Right atrium auricular region (tissue), 2 donors: ENCODE measurements around the gene SPATS2. TPM values are rescaled to one million over a fixed set of nuclear protein-coding genes. Genes with fewer than 3 reads are reported as not detected.
A peak's percentile ranks its signal among the peaks of the same experiment; 100 is the strongest.

Source experiments
- DNase-seq: peaks from one replicate; pipeline ENCODE4 v3.0.0-alpha.2; 2019; ENCODE audit warnings: low spot score
- H3K27ac ChIP-seq, 2 donors: fragments of 200-600 bp; sonication (generic); 1 replicate in 1 of 2; 2 replicates in 1 of 2; pipeline ENCODE4 v1.5.1; 2016 to 2019
- H3K27me3 ChIP-seq, 2 donors: fragments of 200-600 bp; sonication (generic); one replicate each; pipeline versions ENCODE4 v1.5.1 to v1.6.0; 2017 to 2019
- H3K36me3 ChIP-seq: fragments of 200-600 bp; sonication (generic); one replicate; pipeline ENCODE4 v1.5.1; 2016
- H3K4me1 ChIP-seq, 2 donors: fragments of 200-600 bp; sonication (generic); one replicate each; pipeline versions ENCODE4 v1.5.1 to v1.6.0; 2017 to 2019
- H3K4me3 ChIP-seq, 2 donors: fragments of 200-600 bp; sonication (generic); 1 replicate in 1 of 2; 2 replicates in 1 of 2; pipeline ENCODE4 v1.5.1; 2017 to 2019; ENCODE audit warnings: mild to moderate bottlenecking in 1 of 2, moderate library complexity in 1 of 2
- H3K9me3 ChIP-seq, 2 donors: fragments of 200-600 bp; sonication (generic); one replicate each; pipeline ENCODE4 v1.5.1; 2019
- total RNA-seq, 2 donors: library from RNA; depleted of rRNA; stranded (reverse); fragments of >200 nt; gene quantifications; one replicate each; pipeline ENCODE4 v1.1.0, GENCODE V29; 2016
- TF ChIP-seq, protein P1 (sequence below), 2 donors: fragments of 200-600 bp; sonication (generic); IDR thresholded peaks; one replicate each; pipeline ENCODE4 v1.5.1; 2019; ENCODE audit warnings: antibody characterized with exemption in 2 of 2

SPATS2 gene
- total RNA-seq, 2 donors from 2014 or later = 4.6 to 7.6 TPM

DNA sequence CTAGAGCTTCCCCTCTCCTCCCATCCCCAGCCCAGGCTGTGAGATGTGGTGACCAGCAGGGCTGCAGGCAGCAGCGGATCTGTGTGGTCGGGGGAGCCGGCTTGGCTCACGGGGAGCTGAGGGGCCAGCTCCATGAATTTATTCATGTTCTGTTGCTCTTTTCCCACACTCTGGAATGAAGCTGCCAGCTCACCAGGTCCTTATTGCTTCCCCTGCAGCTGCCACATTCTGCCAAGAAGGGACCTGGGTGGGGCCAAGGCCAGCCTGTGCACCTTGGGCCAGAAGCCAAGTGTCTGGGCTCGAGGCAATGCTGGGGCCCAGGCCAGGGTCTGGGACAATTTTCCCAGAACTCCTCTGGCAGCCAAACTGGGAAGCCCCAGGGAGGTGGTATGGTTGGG is 27.8 kb upstream of the SPATS2 start:
- TF ChIP-seq, protein P1, sequence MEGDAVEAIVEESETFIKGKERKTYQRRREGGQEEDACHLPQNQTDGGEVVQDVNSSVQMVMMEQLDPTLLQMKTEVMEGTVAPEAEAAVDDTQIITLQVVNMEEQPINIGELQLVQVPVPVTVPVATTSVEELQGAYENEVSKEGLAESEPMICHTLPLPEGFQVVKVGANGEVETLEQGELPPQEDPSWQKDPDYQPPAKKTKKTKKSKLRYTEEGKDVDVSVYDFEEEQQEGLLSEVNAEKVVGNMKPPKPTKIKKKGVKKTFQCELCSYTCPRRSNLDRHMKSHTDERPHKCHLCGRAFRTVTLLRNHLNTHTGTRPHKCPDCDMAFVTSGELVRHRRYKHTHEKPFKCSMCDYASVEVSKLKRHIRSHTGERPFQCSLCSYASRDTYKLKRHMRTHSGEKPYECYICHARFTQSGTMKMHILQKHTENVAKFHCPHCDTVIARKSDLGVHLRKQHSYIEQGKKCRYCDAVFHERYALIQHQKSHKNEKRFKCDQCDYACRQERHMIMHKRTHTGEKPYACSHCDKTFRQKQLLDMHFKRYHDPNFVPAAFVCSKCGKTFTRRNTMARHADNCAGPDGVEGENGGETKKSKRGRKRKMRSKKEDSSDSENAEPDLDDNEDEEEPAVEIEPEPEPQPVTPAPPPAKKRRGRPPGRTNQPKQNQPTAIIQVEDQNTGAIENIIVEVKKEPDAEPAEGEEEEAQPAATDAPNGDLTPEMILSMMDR (IDR thresholded peaks at IDR 0.05) = no peak
- Histone ChIP-seq H3K27me3 (peaks cover 10 to 30% of the 10 kb centered on the region in 2 donors), H3K36me3 (no peaks in the 10 kb centered on the region), H3K4me3 (no peak overlapping the region), H3K4me1 (peaks cover 0 to 31% of the 10 kb centered on the region in 2 donors), H3K27ac (no peak overlapping the region), H3K9me3 (no peaks in the 10 kb centered on the region)
- no peak for DNase-seq

DNA sequence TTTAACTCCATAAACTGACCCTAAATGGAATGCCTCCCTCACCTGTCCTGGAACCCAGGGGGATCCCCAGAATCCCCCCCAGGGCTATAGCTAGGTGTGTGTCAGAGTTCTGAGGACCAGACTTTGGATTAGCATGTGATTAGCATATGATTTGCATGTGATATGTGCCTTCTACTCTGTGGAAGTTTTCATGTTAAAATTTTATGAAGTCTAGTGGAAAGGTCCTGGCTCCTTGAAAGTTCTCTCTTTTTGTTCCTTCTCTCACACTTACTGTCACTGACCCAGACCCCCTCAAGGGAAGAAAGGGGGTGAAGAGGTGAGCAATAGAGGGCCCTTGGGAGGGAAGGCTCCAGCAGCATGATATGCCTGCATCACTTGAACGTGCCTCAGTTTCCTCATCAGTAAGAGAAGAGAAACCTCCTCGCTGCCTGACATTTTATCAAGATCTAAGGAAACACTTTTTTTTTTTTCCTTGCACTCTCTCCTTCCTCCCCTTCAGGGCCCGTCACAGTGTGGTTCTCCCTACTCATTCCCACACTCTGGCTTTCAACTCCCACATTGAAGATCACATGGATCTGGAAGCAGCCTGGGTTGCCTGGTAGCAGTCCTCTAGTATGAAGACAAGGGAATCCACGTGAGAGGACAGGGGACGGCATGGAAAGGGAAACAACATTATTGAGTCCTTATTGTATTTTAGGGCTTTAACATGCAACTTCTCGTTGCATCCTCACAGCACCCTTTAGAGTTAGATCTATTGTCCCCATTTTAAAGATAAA is 27.0 kb upstream of the SPATS2 start:
- TF ChIP-seq, protein P1 (IDR thresholded peaks at IDR 0.05) = no peak
- H3K27me3 ChIP-seq = peaks cover 10 to 29% of the 10 kb centered on the region in 2 donors

DNA sequence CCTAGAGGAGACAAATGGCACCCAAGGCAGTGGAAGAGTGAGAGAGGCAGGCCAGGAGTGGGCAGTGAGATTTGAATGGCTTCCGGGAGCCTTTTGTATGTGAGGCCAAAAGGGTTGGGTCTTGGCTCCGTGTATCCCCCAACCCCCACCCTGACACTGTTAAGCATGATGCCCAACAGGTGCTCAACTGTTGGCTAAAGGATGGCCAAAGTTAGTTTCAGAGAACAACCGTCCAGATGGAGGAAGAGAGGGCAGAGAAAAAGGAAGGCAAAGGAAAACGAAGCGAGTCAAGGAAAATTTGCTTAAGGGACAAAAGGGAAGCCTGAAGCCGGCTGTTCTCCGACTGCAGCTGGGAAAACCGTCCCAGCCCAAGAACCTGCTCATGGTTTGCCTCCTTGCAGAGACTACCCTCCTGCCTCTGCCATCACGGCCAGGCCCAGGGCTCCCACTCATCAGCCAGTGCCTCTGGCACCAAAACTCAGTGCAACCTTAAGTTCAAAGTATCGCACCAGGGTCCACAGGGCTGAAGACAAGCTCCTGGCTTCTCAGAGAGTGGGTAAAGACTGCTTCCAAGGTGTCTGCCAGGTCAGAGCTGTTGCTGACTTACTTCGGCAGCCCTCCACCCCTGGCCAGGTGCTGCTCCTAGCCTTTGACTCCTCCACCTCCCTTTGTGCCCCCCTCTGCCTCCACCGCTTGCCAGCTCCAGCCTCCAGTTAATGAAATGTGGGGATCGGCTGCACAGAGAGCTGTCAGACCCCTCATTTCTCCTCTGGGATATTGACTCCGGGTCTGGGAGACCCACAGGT is 26.1 kb upstream of the SPATS2 start:
- peaks cover 0 to 46% of the 10 kb centered on the region in 2 donors for H3K4me1 ChIP-seq
- no peak for DNase-seq
- no peaks in the 10 kb centered on the region for H3K36me3 ChIP-seq
- H3K27ac ChIP-seq = no peak overlapping the region
- peaks cover 13 to 27% of the 10 kb centered on the region in 2 donors for H3K27me3 ChIP-seq
- no peak overlapping the region for H3K4me3 ChIP-seq
- H3K9me3 ChIP-seq = no peaks in the 10 kb centered on the region
- TF ChIP-seq, protein P1 (IDR thresholded peaks at IDR 0.05) = no peak

More for the DNA sequence above, 27.0 kb upstream of the SPATS2 start:
- no peaks in the 10 kb centered on the region for H3K9me3 ChIP-seq
- H3K4me3 ChIP-seq = no peak overlapping the region
- DNase-seq = no peak
- no peaks in the 10 kb centered on the region for H3K36me3 ChIP-seq
- peaks cover 0 to 37% of the 10 kb centered on the region in 2 donors for H3K4me1 ChIP-seq
- H3K27ac ChIP-seq = no peak overlapping the region

DNA sequence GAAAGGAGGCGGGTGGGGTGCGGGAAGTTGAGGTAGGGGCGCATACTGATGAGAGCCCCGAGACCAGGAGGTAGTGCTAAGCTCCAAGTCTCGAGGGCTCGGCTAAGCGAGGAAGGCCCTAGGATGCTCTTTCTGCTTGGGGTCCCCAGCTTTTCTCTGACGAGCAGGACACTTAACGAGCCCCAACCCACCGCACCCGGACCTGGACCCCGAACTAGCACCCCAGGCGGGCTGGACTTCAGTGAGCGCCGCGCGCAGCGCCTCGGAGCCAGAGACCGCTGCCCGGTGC is 25.5 kb upstream of the SPATS2 start:
- Histone ChIP-seq H3K4me3 (peak overlapping the region in 1 of 2 donors; percentile 51), H3K27ac (no peak overlapping the region), H3K36me3 (no peaks in the 10 kb centered on the region), H3K4me1 (peaks cover 0 to 46% of the 10 kb centered on the region in 2 donors), H3K27me3 (peaks cover 7 to 22% of the 10 kb centered on the region in 2 donors), H3K9me3 (no peaks in the 10 kb centered on the region)
- DNase-seq = no peak
- TF ChIP-seq, protein P1 (IDR thresholded peaks at IDR 0.05) = no peak

DNA sequence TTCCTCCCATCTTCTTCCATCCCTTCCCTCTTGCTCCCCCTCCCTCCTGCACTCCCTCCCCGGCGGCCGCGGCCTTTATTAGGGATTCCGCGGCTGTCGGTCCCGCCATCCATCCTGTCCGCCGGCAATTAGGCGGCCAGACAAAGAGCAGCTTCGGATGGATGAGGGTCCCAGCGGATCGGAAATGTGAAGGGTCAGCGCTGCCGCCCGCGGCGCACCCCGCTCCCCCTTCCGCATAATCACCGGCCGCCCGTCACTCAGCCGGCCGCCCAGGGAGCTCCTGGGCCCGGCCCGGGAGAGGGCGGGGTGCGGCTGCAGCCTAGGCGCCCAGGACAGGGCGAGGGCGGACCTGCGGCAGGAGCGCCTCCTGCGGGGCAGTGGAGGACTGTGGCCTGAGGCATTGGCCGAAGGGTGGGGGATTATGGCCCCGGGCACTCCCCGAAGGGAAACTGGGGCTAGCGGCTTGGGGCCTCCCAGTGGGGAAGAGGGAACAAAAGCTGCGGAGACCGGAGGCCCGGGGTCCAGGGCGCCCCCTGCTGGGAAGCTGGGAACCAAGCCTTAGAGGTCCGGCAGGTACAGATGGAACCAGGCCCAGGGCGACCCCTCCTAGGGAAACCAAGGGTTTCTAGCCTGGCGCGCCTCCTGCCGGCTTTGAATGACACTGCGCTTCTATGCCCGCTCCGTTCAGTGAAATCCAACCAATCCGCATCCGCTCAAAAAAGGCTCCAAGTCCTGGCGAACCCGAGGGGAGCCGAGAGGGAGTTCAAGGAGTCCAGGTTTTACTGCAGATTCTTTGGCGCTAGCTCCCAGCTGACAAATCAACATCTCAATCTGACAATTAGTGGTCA is 25.0 kb upstream of the SPATS2 start:
- DNase-seq = no peak
- H3K4me1 ChIP-seq = peaks cover 3 to 46% of the 10 kb centered on the region in 2 donors
- peak overlapping the region; percentile 26 to 51 for H3K4me3 ChIP-seq
- H3K9me3 ChIP-seq = no peaks in the 10 kb centered on the region
- H3K27ac ChIP-seq = no peak overlapping the region
- peaks cover 10 to 19% of the 10 kb centered on the region in 2 donors for H3K27me3 ChIP-seq
- no peaks in the 10 kb centered on the region for H3K36me3 ChIP-seq
- TF ChIP-seq, protein P1 (IDR thresholded peaks at IDR 0.05) = peak; percentile 73 to 86
